GM21526 (cell line): ENCODE measurements around the gene AZU1.
"Not testable (repeated sequence)": the region's sequence is repeated elsewhere in the genome, so short reads cannot be mapped to it uniquely, and the experiment has no call there.

ENCODE experiments used
- ATAC-seq: cut with Tn5 transposase; IDR thresholded peaks from one replicate; pipeline ENCODE4 v1.9.1; 2021; ENCODE audit warnings: moderate library complexity; ENCODE audit not compliant: unreplicated experiment, low FRiP score

Gene AZU1

GRCh38 chr19:869245-870177, 41.9 kb downstream of the AZU1 start:
- ATAC-seq, result no peak

GRCh38 chr19:870314-870713, 42.7 kb downstream of the AZU1 start:
- no peak for ATAC-seq

DNA sequence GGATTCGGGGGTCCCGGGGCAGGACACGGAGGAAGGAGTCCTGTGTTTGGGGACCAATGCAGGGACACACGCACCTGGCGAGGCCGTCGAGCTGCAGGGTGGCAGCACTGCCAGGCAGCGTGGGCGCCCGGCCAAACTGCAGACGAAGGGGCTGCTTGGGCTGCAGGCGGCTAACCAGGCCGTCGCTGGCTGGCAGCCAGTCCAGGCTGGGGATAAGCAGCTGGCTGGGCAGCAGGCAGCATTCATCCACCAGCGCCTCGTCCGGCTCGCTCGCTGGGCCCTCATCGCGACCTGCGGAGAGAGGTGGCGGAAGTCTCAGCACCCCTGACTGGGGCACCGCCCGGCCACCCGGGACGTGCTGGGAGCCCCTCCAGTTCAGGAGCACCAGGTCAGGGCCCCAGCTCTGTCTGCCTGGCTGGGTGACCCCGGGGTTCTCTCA, 43.3 kb downstream of the AZU1 start:
- ATAC-seq, result no peak

- no peak for ATAC-seq
Measured at GRCh38 chr19:871446-872265, 44.0 kb downstream of the AZU1 start.

DNA sequence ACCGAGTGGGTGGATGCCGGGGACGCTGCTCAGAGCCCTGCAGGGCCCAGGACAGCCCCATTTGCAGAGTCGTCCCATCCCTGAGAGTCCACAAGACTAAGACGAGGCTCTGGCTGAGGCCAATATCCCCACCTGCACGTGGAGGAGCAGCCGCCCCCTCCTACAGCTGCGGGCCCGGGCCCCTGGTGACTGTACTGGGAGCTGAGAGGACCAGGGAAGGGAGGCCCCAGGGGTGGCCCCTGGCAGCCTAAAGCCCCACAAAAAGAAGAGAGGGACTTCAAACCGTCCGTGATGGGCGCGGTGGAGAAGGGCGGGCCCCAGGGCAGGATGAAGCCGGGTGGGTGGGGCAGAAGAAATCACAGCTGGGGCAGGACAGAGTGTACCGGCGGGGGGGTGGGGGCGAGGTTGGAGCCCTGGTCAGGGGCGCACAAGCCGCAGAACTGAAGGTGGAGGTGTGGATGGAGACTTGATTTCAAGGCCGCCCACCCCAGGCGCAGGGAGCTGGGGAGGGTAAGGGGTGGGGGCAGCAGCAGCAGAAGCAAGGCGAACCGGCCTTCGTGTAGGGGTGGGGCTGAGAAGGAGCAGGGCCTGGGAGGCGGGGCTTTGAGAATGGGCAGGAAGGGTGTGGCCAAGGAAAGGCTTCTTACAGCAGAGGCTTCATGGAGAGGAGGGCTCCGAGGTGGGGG, 44.8 kb downstream of the AZU1 start:
- no peak for ATAC-seq

DNA sequence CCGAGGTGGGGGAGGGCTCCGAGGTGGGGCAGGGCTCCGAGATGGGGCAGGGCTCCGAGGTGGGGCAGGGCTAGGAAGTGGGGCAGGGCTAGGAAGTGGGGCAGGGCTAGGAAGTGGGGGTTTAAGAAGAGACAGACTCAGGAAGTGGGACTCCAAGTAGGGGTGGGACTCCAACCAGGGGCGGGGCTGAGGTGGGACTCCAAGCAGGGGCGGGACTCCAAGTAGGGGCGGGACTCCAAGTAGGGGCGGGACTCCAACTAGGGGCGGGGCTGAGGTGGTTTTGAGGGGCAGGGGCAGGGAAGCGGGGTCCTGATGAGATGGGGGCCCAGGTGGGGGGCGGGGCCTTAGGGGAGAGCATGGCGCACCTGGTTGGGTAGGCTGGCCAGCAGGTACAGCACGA, 45.4 kb downstream of the AZU1 start:
- no peak for ATAC-seq

GRCh38 chr19:873561-874041, 46.0 kb downstream of the AZU1 start:
- no peak for ATAC-seq

DNA sequence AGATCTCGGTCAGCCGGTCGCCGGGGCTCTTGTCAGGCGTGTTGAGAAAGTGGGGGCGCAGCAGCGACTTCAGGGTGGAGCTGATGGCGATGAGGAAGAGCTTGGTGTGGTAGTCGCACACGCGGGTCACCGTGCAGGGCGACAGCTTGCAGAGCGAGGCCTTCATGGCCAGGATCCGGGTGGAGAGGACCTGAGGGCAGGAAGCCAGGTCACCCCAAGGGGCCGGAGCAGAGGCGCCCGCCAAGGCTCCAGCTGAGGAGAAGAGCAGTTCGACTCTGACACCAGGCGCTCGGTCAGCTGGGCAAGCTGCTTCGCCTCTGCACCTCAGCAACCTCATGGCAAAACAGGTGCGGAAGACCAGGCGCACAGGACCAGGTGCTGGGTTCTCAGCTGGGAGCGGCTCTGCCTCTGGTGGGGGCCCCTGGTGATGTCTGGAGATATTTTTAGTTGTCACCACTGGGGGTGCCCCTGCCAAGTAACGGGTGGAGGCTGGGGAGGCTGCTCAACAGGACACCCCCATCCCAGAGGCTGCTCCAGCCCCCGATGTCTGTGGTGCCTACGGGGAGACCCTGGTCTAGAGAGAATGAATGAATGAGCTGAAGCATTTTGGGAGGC, 47.7 kb downstream of the AZU1 start:
- ATAC-seq, result no peak

DNA sequence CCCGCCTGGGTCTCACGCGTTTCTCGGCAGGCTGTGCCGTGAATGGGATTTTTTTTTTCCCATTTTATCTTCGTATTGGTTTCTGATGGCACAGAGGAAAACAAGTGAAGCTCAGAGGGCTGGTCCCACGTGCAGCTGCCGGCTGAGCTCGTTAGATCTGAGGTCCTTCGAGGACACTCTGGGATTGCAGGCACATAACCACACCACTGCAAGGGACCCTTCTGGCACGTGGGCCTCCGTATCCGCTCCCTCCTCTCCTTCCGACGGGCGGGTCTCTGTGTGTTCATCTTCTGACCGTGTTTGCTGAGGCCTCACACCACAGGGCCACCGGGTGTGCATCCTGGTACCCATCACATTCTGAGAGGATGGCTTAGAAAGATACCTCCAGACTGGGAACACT, 48.5 kb downstream of the AZU1 start:
- no peak for ATAC-seq

- no peak for ATAC-seq
Measured at GRCh38 chr19:876780-877314, 49.2 kb downstream of the AZU1 start.

DNA sequence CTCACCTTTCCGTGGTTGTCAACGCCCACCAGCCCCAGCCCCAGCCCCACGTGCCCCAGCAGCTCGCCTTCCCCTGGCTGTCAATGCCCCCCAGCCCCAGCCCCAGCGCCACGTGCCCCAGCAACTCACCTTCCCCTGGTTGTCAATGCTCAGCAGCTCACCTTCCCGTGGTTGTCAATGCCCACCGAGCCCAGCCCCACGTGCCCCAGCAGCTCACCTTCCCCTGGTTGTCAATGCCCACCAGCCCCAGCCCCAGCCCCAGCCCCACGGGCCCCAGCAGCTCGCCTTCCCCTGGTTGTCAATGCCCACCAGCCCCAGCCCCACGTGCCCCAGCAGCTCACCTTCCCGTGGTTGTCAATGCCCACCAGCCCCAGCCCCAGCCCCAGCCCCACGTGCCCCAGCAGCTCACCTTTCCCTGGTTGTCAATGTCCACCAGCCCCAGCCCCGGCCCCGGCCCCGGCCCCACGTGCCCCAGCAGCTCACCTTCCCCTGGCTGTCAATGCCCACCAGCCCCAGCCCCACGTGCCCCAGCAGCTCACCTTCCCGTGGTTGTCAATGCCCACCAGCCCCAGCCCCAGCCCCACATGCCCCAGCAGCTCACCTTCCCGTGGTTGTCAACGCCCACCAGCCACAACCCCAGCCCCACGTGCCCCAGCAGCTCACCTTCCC, 50.5 kb downstream of the AZU1 start:
- ATAC-seq, result not testable (repeated sequence)

- not testable (repeated sequence) for ATAC-seq
Measured at GRCh38 chr19:878751-879561, 51.3 kb downstream of the AZU1 start.

DNA sequence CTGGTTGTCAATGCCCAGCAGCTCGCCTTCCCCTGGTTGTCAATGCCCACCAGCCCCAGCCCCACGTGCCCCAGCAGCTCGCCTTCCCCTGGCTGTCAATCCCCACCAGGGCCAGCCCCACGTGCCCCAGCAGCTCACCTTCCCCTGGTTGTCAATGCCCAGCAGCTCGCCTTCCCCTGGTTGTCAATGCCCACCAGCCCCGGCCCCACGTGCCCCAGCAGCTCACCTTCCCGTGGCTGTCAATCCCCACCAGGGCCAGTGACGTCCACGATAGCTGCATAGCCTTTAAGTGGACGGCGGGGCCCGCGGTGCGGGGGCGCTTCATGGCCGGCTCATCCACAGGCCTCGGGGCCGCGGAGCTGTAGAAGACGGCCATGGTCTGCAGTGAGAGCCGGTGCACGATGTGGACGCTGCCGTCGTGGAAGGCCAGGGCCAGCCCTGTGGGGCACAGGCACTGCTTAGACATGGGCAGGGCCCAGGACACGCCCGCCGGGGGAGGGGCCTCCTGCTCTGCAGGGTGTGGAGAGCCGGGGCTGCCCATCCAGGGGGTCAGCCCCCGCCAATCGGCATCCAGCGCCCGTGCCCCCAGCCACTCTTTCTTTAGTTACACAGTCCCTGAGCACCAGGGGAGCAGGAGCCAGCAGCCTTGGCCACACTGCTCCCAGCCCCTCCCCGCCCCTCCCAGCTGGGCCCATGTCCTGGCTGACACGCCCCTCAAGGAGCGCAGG, 52.2 kb downstream of the AZU1 start:
- ATAC-seq, result no peak
